ENCODE measurements around the gene MAS1.

- TF ChIP-seq POLR2A (IDR thresholded peaks at IDR 0.05) (no peak), CTCF (IDR thresholded peaks at IDR 0.05) (no peak), EP300 (IDR thresholded peaks at IDR 0.05) (no peak)
Observed at GRCh38 chr6:159931112-159931511, 40.3 kb downstream of the MAS1 start.

Data from ovary (tissue), 3 donors.